Hepatocyte (in vitro differentiated cells): ENCODE data around the gene TMEM175. TPM values are rescaled to one million over a fixed set of nuclear protein-coding genes. Genes with fewer than 3 reads are reported as not detected.

Source experiments
- DNase-seq: peaks from one replicate; pipeline ENCODE4 v3.0.0-alpha.2; 2016; ENCODE audit warnings: low spot score
- H2AFZ ChIP-seq: fragments of 200-600 bp; sonication (generic); 2 replicates; pipeline ENCODE4 v1.6.0; 2016; ENCODE audit warnings: antibody characterized with exemption, mild to moderate bottlenecking
- H3K27ac ChIP-seq: fragments of 200-600 bp; sonication (generic); 2 replicates; pipeline ENCODE4 v1.5.1; 2016; ENCODE audit warnings: mild to moderate bottlenecking
- H3K27me3 ChIP-seq: fragments of 200-600 bp; sonication (generic); 2 replicates; pipeline ENCODE4 v1.6.1; 2016
- H3K36me3 ChIP-seq: fragments of 200-600 bp; sonication (generic); replicated peaks from 2 replicates; pipeline ENCODE4 v1.5.1; 2016; ENCODE audit warnings: low read depth; ENCODE audit not compliant: insufficient read depth
- H3K4me1 ChIP-seq: fragments of 200-600 bp; sonication (generic); 2 replicates; pipeline ENCODE4 v1.5.1; 2016; ENCODE audit warnings: mild to moderate bottlenecking, moderate library complexity; ENCODE audit not compliant: insufficient read depth
- H3K4me2 ChIP-seq: fragments of 200-600 bp; sonication (generic); 2 replicates; pipeline ENCODE4 v1.6.0; 2016
- H3K4me3 ChIP-seq: fragments of 200-600 bp; sonication (generic); 2 replicates; pipeline ENCODE4 v1.5.1; 2016; ENCODE audit warnings: mild to moderate bottlenecking
- H3K79me2 ChIP-seq: fragments of 200-600 bp; sonication (generic); 2 replicates; pipeline ENCODE4 v1.6.0; 2017; ENCODE audit warnings: mild to moderate bottlenecking
- H3K9me2 ChIP-seq: fragments of 200-600 bp; sonication (generic); replicated peaks from 2 replicates; pipeline ENCODE4 v1.6.0; 2017; ENCODE audit warnings: mild to moderate bottlenecking; ENCODE audit not compliant: insufficient read depth
- H3K9me3 ChIP-seq: fragments of 200-600 bp; sonication (generic); 2 replicates; pipeline ENCODE4 v1.5.1; 2016; ENCODE audit warnings: low read depth, mild to moderate bottlenecking
- H4K20me1 ChIP-seq: fragments of 200-600 bp; sonication (generic); 2 replicates; pipeline ENCODE4 v1.6.0; 2016; ENCODE audit warnings: mild to moderate bottlenecking; ENCODE audit not compliant: insufficient read depth, poor library complexity, severe bottlenecking
- EZH2 ChIP-seq: fragments of 200-600 bp; sonication (generic); IDR thresholded peaks from 2 replicates; pipeline ENCODE4 v1.6.1; 2016; ENCODE audit warnings: antibody characterized with exemption, mild to moderate bottlenecking, borderline replicate concordance
- EZH2phosphoT487 ChIP-seq: fragments of 200-600 bp; sonication (generic); IDR thresholded peaks from one replicate; pipeline ENCODE4 v1.6.1; 2018; ENCODE audit warnings: antibody characterized with exemption, mild to moderate bottlenecking, low read depth, moderate library complexity; ENCODE audit not compliant: unreplicated experiment, severe bottlenecking
- WGBS: methylation state at CpG from one replicate; pipeline ENCODE4 v1.1.6; 2016; ENCODE audit warnings: low lambda C conversion rate; ENCODE audit errors: missing lambda C conversion rate; 5-methylcytosine and 5-hydroxymethylcytosine counted together
- polyA plus RNA-seq: library from polyadenylated mRNA; unstranded; fragments of >200 nt; fragmentation: Nextera tagmentation; extraction: Ambion mirVana; gene quantifications from 2 replicates; pipeline ENCODE4 v1.2.1, GENCODE V29; 2016
- total RNA-seq: library from RNA; depleted of rRNA; stranded (reverse); fragments of >200 nt; gene quantifications from 2 replicates; pipeline ENCODE4 v1.2.3, GENCODE V29; 2014
- TF ChIP-seq, protein P1 (sequence below): fragments of 200-600 bp; sonication (generic); IDR thresholded peaks from 2 replicates; pipeline ENCODE4 v1.5.1; 2016; ENCODE audit warnings: antibody characterized with exemption, mild to moderate bottlenecking; ENCODE audit not compliant: poor library complexity

The TMEM175 gene
- total and polyA plus RNA-seq, 2 experiments from 2014 or later, result 14.8 to 31.4 TPM

DNA sequence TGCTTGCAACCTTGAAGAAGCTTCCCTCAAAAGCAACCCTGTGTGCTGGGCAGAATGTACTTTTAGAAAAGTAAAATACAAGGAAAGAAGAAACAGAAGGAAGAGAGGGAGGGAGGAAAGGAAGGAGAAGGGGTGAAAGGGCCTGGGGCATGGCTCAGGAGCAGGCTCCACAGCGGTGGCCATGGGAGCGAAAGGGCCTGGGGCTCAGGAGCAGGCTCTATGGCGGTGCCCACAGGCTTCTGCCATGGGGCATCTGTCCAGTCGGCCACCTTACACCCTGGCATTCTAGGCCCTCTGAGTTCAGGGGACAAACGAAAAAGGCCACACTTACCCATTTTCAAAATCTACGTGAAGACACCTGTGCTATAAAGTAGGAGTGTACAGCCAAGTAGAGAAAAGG, 31.5 kb upstream of the TMEM175 start:
- H3K27ac ChIP-seq, result no peak overlapping the region
- no peak overlapping the region for H2AFZ ChIP-seq
- no peaks in the 10 kb centered on the region for H3K36me3 ChIP-seq
- no peaks in the 10 kb centered on the region for H3K27me3 ChIP-seq
- H3K9me3 ChIP-seq, result no peaks in the 10 kb centered on the region
- no peaks in the 10 kb centered on the region for H3K9me2 ChIP-seq
- H3K4me1 ChIP-seq, result no peaks in the 10 kb centered on the region
- no peaks in the 10 kb centered on the region for H4K20me1 ChIP-seq
- WGBS, result 98% methylated on average over 6 of the region's 6 CpGs
- H3K79me2 ChIP-seq, result no peaks in the 10 kb centered on the region
- no peak for DNase-seq
- H3K4me3 ChIP-seq, result no peak overlapping the region
- no peak overlapping the region for H3K4me2 ChIP-seq
- TF ChIP-seq EZH2, result no peak
- no peak for TF ChIP-seq EZH2phosphoT487
- TF ChIP-seq, protein P1, sequence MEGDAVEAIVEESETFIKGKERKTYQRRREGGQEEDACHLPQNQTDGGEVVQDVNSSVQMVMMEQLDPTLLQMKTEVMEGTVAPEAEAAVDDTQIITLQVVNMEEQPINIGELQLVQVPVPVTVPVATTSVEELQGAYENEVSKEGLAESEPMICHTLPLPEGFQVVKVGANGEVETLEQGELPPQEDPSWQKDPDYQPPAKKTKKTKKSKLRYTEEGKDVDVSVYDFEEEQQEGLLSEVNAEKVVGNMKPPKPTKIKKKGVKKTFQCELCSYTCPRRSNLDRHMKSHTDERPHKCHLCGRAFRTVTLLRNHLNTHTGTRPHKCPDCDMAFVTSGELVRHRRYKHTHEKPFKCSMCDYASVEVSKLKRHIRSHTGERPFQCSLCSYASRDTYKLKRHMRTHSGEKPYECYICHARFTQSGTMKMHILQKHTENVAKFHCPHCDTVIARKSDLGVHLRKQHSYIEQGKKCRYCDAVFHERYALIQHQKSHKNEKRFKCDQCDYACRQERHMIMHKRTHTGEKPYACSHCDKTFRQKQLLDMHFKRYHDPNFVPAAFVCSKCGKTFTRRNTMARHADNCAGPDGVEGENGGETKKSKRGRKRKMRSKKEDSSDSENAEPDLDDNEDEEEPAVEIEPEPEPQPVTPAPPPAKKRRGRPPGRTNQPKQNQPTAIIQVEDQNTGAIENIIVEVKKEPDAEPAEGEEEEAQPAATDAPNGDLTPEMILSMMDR, result no peak

GRCh38 chr4:901192-901910, 30.9 kb upstream of the TMEM175 start:
- H3K4me2 ChIP-seq, result no peak overlapping the region
- H2AFZ ChIP-seq, result no peak overlapping the region
- no peaks in the 10 kb centered on the region for H3K79me2 ChIP-seq
- no peaks in the 10 kb centered on the region for H3K36me3 ChIP-seq
- WGBS, result 95% methylated on average over 27 of the region's 28 CpGs
- no peaks in the 10 kb centered on the region for H3K4me1 ChIP-seq
- no peak overlapping the region for H3K27ac ChIP-seq
- H3K9me3 ChIP-seq, result no peaks in the 10 kb centered on the region
- H3K4me3 ChIP-seq, result no peak overlapping the region
- no peaks in the 10 kb centered on the region for H3K9me2 ChIP-seq
- no peak for DNase-seq
- H4K20me1 ChIP-seq, result no peaks in the 10 kb centered on the region
- no peaks in the 10 kb centered on the region for H3K27me3 ChIP-seq
- TF ChIP-seq EZH2phosphoT487 (no peak), EZH2 (no peak)
- TF ChIP-seq, protein P1, result no peak

DNA sequence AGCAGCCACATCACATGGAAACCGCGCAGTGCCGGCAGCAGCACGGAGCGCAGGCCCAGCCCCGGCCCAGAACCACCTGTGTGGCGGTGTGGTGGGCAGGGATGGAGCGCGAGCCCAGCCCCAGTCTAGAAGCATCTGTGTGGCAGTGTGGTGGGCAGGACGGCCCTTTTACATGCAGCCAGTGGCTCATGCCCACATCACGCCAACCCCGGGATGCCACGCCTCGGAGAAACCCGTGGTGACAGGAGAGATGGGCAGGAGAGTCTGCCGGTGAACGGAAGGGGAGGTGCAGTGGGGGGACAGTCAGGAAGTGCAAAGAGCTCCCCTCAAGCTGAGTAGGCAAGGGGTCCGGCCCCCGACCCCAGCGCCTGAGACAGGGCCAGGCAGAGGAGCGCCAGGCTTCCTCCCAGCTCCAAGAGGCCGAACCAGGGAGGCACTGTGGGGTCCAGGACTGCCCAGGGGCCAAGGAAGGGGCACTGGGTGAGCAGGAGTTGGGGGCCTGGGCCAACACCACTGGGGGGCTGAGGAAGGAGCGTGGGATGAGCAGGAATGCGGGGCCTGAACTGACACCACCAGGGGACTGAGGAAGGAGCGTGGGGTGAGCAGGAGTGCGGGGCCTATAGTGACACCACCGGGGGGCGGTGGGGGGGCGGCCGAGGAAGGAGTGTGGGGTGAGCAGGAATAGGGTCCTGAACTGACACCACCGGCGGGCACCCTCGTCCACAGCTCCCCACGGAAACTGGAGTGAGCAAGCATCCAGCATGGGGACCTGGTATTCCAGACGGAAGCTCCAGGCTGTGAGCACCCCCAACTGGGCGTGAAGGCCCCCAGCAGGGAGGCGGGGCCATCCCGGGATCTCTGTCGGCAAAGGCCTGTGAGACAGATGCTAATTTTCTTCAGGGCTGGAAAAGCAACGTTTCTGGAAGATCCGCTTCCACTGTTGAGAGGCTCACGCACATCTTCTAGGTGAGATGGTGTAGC, 28.9 kb upstream of the TMEM175 start:
- Histone ChIP-seq H3K79me2 (no peaks in the 10 kb centered on the region), H4K20me1 (no peaks in the 10 kb centered on the region)

More for the DNA sequence above, 28.9 kb upstream of the TMEM175 start:
- WGBS, result 96% methylated on average over 32 of the region's 42 CpGs
- no peak for TF ChIP-seq EZH2
- TF ChIP-seq, protein P1, result no peak
- no peak for TF ChIP-seq EZH2phosphoT487
- no peaks in the 10 kb centered on the region for H3K36me3 ChIP-seq
- no peaks in the 10 kb centered on the region for H3K27me3 ChIP-seq
- H3K27ac ChIP-seq, result no peak overlapping the region
- no peak overlapping the region for H3K4me3 ChIP-seq
- H3K9me3 ChIP-seq, result no peaks in the 10 kb centered on the region
- no peaks in the 10 kb centered on the region for H3K4me1 ChIP-seq
- DNase-seq, result no peak
- H3K9me2 ChIP-seq, result no peaks in the 10 kb centered on the region
- H3K4me2 ChIP-seq, result no peak overlapping the region
- H2AFZ ChIP-seq, result no peak overlapping the region
